Measurements from ENCODE around the gene HRAS. TPM values are rescaled to one million over a fixed set of nuclear protein-coding genes. Genes with fewer than 3 reads are reported as not detected.
A peak's percentile ranks its signal among the peaks of the same experiment; 100 is the strongest.

The HRAS gene
- total RNA-seq, 3 donors from 2014 or later (not counting 1 experiment from before 2014, with no cell fraction given) = 27.6 to 35.0 (median 30.6) TPM

- Histone ChIP-seq H3K27ac (ENCODE audit: low read length) (no peak overlapping the region), H3K4me3 (ENCODE audit: low read length) (no peak overlapping the region), H3K9me3 (ENCODE audit: control insufficient read depth, insufficient read depth, low read length) (no peaks in the 10 kb centered on the region), H3K27me3 (ENCODE audit: control insufficient read depth, insufficient read depth, low read length) (no peaks in the 10 kb centered on the region), H3K4me1 (ENCODE audit: control insufficient read depth, insufficient read depth, low read length) (peaks cover 40% of the 10 kb centered on the region), H3K36me3 (ENCODE audit: control insufficient read depth, insufficient read depth, low read length) (peaks cover 45% of the 10 kb centered on the region)
- DNase-seq = no peak
- Mint-ChIP-seq H3K36me3 (peaks cover 9% of the 10 kb centered on the region), H3K27ac (peak overlapping the region in 1 of 2 donors; percentile 41), H3K9me3 (no peaks in the 10 kb centered on the region), H3K27me3 (ENCODE audit: low read depth in 2 of 2) (no peaks in the 10 kb centered on the region), H3K4me3 (peak overlapping the region; percentile 4), H3K4me1 (peaks cover 2 to 19% of the 10 kb centered on the region in 2 donors)
- intact Hi-C loops (cut with micrococcal nuclease) = no loop called here
- 87% methylated on average over 24 of the region's 24 CpGs for WGBS (ENCODE audit: insufficient coverage)
- no peak for TF ChIP-seq CTCF (IDR thresholded peaks at IDR 0.05)
- no peak for ATAC-seq
Measured at GRCh38 chr11:501001-501682, 34.2 kb downstream of the HRAS start.

DNA sequence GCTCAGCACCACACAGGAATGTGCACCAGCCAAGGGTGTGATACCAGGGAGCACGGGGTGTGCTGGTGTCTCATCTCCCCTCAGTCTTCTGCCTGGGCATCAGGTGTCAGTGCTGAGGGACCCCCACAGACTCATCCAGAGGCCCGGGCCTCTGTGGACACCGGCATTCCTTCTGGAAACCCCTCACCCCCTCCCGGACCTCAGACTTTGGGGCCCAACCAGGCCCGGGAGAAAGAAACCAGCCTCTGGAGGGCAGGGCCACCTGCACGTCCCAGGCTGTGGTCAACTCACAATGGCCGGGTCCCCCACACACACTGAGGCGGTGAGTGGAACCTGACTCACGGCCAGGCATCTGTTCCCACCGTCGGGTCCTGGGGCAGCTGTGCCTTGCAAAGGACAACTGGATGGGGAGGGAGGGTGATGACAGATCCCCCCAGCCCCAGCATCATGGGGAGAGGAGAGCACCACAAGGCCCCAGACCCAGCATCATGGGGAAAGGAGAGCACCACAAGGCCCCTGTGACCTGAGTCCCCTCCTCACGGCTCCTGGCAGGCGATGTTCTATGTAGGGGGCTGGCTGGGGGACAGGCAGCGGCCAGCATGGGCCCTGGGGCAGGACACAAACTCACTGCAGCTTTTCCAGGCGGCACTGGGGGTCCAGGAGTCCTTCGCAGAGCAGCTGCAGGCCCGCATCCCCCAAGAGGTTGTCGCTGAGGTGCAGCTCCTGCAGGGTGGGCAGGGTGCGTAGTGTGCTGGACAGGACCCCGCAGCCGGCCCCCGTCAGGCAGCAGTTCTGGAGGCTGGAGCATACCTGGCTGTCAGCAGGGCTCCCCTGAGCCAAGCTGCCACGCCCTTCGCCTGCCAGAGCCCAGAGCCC lies 35.9 kb downstream of the HRAS start:
- Mint-ChIP-seq H3K4me3 (no peak overlapping the region), H3K36me3 (peaks cover 9% of the 10 kb centered on the region), H3K4me1 (peaks cover 0 to 9% of the 10 kb centered on the region in 2 donors), H3K27me3 (ENCODE audit: low read depth in 2 of 2) (no peaks in the 10 kb centered on the region), H3K27ac (no peak overlapping the region), H3K9me3 (no peaks in the 10 kb centered on the region)
- Histone ChIP-seq H3K9me3 (ENCODE audit: control insufficient read depth, insufficient read depth, low read length) (no peaks in the 10 kb centered on the region), H3K4me1 (ENCODE audit: control insufficient read depth, insufficient read depth, low read length) (peaks cover 23% of the 10 kb centered on the region), H3K27ac (ENCODE audit: low read length) (no peak overlapping the region), H3K36me3 (ENCODE audit: control insufficient read depth, insufficient read depth, low read length) (peaks cover 58% of the 10 kb centered on the region), H3K27me3 (ENCODE audit: control insufficient read depth, insufficient read depth, low read length) (no peaks in the 10 kb centered on the region), H3K4me3 (ENCODE audit: low read length) (no peak overlapping the region)
- DNase-seq = no peak
- TF ChIP-seq CTCF (IDR thresholded peaks at IDR 0.05) = no peak
- intact Hi-C loops (cut with micrococcal nuclease) = no loop called here
- no peak for ATAC-seq
- WGBS (ENCODE audit: insufficient coverage) = 96% methylated on average over 24 of the region's 24 CpGs

- no peak overlapping the region for H3K4me3 ChIP-seq (ENCODE audit: low read length)
- no peak overlapping the region for H3K27ac Mint-ChIP-seq
- peaks cover 15% of the 10 kb centered on the region for H3K4me1 ChIP-seq (ENCODE audit: control insufficient read depth, insufficient read depth, low read length)
- H3K27me3 ChIP-seq (ENCODE audit: control insufficient read depth, insufficient read depth, low read length) = no peaks in the 10 kb centered on the region
- H3K9me3 ChIP-seq (ENCODE audit: control insufficient read depth, insufficient read depth, low read length) = no peaks in the 10 kb centered on the region
- H3K4me3 Mint-ChIP-seq = no peak overlapping the region
- no peak for TF ChIP-seq CTCF (IDR thresholded peaks at IDR 0.05)
- peaks cover 0 to 7% of the 10 kb centered on the region in 2 donors for H3K4me1 Mint-ChIP-seq
- peaks cover 62% of the 10 kb centered on the region for H3K36me3 ChIP-seq (ENCODE audit: control insufficient read depth, insufficient read depth, low read length)
- intact Hi-C loops (cut with micrococcal nuclease) = no loop called here
- no peak overlapping the region for H3K27ac ChIP-seq (ENCODE audit: low read length)
- H3K9me3 Mint-ChIP-seq = no peaks in the 10 kb centered on the region
- ATAC-seq = no peak
- DNase-seq = no peak
- H3K27me3 Mint-ChIP-seq (ENCODE audit: low read depth in 2 of 2) = no peaks in the 10 kb centered on the region
- WGBS (ENCODE audit: insufficient coverage) = 96% methylated on average over 39 of the region's 39 CpGs
- peaks cover 9% of the 10 kb centered on the region for H3K36me3 Mint-ChIP-seq
Measured at GRCh38 chr11:498297-499181, 36.8 kb downstream of the HRAS start.

All from natural killer cell (primary cell).